Nephron progenitor cell (in vitro differentiated cells): ENCODE results near the gene BTF3.

Source experiments
- DNase-seq: peaks from one replicate; pipeline ENCODE4 v3.0.0; 2021
- H3K27ac Mint-ChIP-seq: 2 replicates; pipeline ENCODE4 v1.8.0; 2021; ENCODE audit warnings: mild to moderate bottlenecking, moderate library complexity, mixed read lengths
- H3K27me3 Mint-ChIP-seq: 2 replicates; pipeline ENCODE4 v1.8.0; 2021; ENCODE audit warnings: mild to moderate bottlenecking, low read depth, mixed read lengths; ENCODE audit not compliant: poor library complexity
- H3K36me3 Mint-ChIP-seq: 2 replicates; pipeline ENCODE4 v1.8.0; 2021; ENCODE audit warnings: low read depth, mixed read lengths
- H3K4me1 Mint-ChIP-seq: 2 replicates; pipeline ENCODE4 v1.8.0; 2021; ENCODE audit warnings: mixed read lengths
- H3K4me3 Mint-ChIP-seq: 2 replicates; pipeline ENCODE4 v1.8.0; 2021; ENCODE audit warnings: mild to moderate bottlenecking, moderate library complexity, mixed read lengths
- H3K9me3 Mint-ChIP-seq: 2 replicates; pipeline ENCODE4 v1.8.0; 2021; ENCODE audit warnings: mild to moderate bottlenecking, moderate library complexity, mixed read lengths
- TF ChIP-seq, protein P1 (sequence below): fragments of 200-600 bp; sonication (generic); IDR thresholded peaks from 2 replicates; pipeline ENCODE4 v1.5.0; 2021; ENCODE audit warnings: antibody characterized with exemption

BTF3 gene

DNA sequence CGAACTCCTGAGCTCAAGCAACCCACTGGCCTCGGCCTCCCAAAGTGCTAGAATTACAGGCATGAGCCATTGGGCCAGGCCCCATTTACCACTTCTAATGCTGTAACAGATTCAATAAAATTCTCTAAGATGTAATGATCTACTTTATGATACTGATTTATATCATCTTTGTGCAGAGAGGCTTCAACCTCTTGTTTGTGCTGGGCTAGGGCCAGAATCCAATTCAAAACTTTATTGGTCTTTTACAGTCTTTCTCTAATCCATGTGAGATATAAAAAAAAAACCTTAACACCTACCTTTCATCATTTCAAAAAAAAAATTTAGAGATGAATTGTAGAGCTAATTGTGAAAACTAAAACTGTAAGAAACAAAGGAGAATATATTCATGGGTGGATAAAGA, 8.2 kb upstream of the BTF3 start:
- peaks cover 8% of the 10 kb centered on the region for H3K4me1 Mint-ChIP-seq
- no peaks in the 10 kb centered on the region for H3K36me3 Mint-ChIP-seq
- no peak overlapping the region for H3K27ac Mint-ChIP-seq
- DNase-seq: no peak
- TF ChIP-seq, protein P1, sequence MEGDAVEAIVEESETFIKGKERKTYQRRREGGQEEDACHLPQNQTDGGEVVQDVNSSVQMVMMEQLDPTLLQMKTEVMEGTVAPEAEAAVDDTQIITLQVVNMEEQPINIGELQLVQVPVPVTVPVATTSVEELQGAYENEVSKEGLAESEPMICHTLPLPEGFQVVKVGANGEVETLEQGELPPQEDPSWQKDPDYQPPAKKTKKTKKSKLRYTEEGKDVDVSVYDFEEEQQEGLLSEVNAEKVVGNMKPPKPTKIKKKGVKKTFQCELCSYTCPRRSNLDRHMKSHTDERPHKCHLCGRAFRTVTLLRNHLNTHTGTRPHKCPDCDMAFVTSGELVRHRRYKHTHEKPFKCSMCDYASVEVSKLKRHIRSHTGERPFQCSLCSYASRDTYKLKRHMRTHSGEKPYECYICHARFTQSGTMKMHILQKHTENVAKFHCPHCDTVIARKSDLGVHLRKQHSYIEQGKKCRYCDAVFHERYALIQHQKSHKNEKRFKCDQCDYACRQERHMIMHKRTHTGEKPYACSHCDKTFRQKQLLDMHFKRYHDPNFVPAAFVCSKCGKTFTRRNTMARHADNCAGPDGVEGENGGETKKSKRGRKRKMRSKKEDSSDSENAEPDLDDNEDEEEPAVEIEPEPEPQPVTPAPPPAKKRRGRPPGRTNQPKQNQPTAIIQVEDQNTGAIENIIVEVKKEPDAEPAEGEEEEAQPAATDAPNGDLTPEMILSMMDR: no peak
- no peaks in the 10 kb centered on the region for H3K9me3 Mint-ChIP-seq
- H3K4me3 Mint-ChIP-seq: no peak overlapping the region
- peaks cover 34% of the 10 kb centered on the region for H3K27me3 Mint-ChIP-seq

- no peak overlapping the region for H3K4me3 Mint-ChIP-seq
- DNase-seq: no peak
- no peaks in the 10 kb centered on the region for H3K36me3 Mint-ChIP-seq
- peaks cover 8% of the 10 kb centered on the region for H3K4me1 Mint-ChIP-seq
- H3K27me3 Mint-ChIP-seq: peaks cover 33% of the 10 kb centered on the region
- H3K9me3 Mint-ChIP-seq: no peaks in the 10 kb centered on the region
- TF ChIP-seq, protein P1: no peak
- H3K27ac Mint-ChIP-seq: no peak overlapping the region
These were observed 7.1 kb upstream of the BTF3 start for GRCh38 chr5:73491155-73491554.

GRCh38 chr5:73493421-73493820, 4.8 kb upstream of the BTF3 start:
- H3K27ac Mint-ChIP-seq: no peak overlapping the region
- H3K27me3 Mint-ChIP-seq: peaks cover 11% of the 10 kb centered on the region
- H3K4me1 Mint-ChIP-seq: peaks cover 9% of the 10 kb centered on the region
- DNase-seq: no peak
- H3K9me3 Mint-ChIP-seq: no peaks in the 10 kb centered on the region
- TF ChIP-seq, protein P1: no peak
- no peak overlapping the region for H3K4me3 Mint-ChIP-seq
- no peaks in the 10 kb centered on the region for H3K36me3 Mint-ChIP-seq

- no peak overlapping the region for H3K27ac Mint-ChIP-seq
- H3K4me3 Mint-ChIP-seq: no peak overlapping the region
- H3K9me3 Mint-ChIP-seq: no peaks in the 10 kb centered on the region
These were observed 3.5 kb upstream of the BTF3 start for GRCh38 chr5:73494721-73495120.

DNA sequence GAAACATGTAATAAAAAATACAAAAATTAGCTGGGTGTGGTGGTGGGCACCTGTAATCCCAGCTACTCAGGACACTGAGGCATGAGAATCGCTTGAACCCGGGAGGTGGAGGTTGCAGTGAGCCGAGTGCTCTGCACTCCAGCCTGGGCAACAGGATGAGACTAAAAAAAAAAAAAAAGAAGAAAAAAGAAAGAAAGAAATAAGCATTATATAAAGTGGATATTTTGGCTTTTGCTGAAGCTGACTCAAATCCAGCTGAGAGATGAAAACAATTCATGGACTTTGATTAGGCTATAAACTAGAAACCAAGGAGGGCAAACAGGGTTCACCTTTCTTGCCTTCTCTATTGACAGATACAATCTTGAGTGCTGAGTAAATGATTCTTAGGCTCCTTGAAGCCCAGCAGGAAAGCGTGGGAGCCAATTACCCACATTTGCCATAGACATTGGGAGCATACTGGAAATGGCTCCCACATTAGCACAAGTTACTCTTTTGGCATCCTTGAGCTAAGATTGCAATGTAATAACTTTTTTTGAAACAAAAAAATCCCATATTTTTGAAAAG, 2.4 kb upstream of the BTF3 start:
- H3K27ac Mint-ChIP-seq: no peak overlapping the region
- peaks cover 20% of the 10 kb centered on the region for H3K36me3 Mint-ChIP-seq
- TF ChIP-seq, protein P1: no peak
- no peak overlapping the region for H3K4me3 Mint-ChIP-seq
- H3K4me1 Mint-ChIP-seq: peaks cover 28% of the 10 kb centered on the region
- no peak for DNase-seq
- no peaks in the 10 kb centered on the region for H3K9me3 Mint-ChIP-seq
- H3K27me3 Mint-ChIP-seq: peaks cover 11% of the 10 kb centered on the region

More at GRCh38 chr5:73494721-73495120, 3.5 kb upstream of the BTF3 start:
- Mint-ChIP-seq H3K36me3 (peaks cover 9% of the 10 kb centered on the region), H3K4me1 (peaks cover 18% of the 10 kb centered on the region), H3K27me3 (peaks cover 11% of the 10 kb centered on the region)
- DNase-seq: no peak
- TF ChIP-seq, protein P1: no peak

GRCh38 chr5:73496984-73497457, 1.2 kb upstream of the BTF3 start:
- peaks cover 32% of the 10 kb centered on the region for H3K4me1 Mint-ChIP-seq
- no peaks in the 10 kb centered on the region for H3K9me3 Mint-ChIP-seq
- no peak overlapping the region for H3K27ac Mint-ChIP-seq
- H3K4me3 Mint-ChIP-seq: peak overlapping the region; percentile 95
- H3K27me3 Mint-ChIP-seq: peaks cover 7% of the 10 kb centered on the region
- DNase-seq: no peak
- TF ChIP-seq, protein P1: peak; percentile 49
- H3K36me3 Mint-ChIP-seq: peaks cover 28% of the 10 kb centered on the region
